Calu3 (cell line): ENCODE results near the gene ANP32E. TPM values are rescaled to one million over a fixed set of nuclear protein-coding genes. Genes with fewer than 3 reads are reported as not detected.

Experiments used
- BruUV-seq: library from RNA; stranded (reverse); fragments of 400-500 nt; replicated peaks from 2 replicates; lab custom pipeline; 2021; lab: Mats Ljungman, UMichigan
- CTCF ChIA-PET: fragments of 300-600 bp; sonication (Branson Sonifier 250); formaldehyde crosslinking; loops from one replicate; lab custom pipeline; 2022; ENCODE audit warnings: antibody characterized with exemption; lab: Charles Lee
- DNase-seq: peaks from one replicate; pipeline ENCODE4 v3.0.0; 2022
- H3K27ac Mint-ChIP-seq: one replicate; pipeline ENCODE4 v1.8.0; 2022; ENCODE audit warnings: mixed read lengths; ENCODE audit not compliant: unreplicated experiment
- H3K27me3 Mint-ChIP-seq: one replicate; pipeline ENCODE4 v1.8.0; 2022; ENCODE audit warnings: mixed read lengths; ENCODE audit not compliant: unreplicated experiment
- H3K36me3 Mint-ChIP-seq: one replicate; pipeline ENCODE4 v1.8.0; 2022; ENCODE audit warnings: mild to moderate bottlenecking, moderate library complexity, mixed read lengths; ENCODE audit not compliant: insufficient read depth, unreplicated experiment
- H3K4me1 Mint-ChIP-seq: one replicate; pipeline ENCODE4 v1.8.0; 2022; ENCODE audit warnings: mild to moderate bottlenecking, low read depth, mixed read lengths; ENCODE audit not compliant: unreplicated experiment
- H3K4me3 Mint-ChIP-seq: one replicate; pipeline ENCODE4 v1.8.0; 2022; ENCODE audit warnings: mild to moderate bottlenecking, low read depth, moderate library complexity, mixed read lengths; ENCODE audit not compliant: unreplicated experiment
- H3K9me3 Mint-ChIP-seq: one replicate; pipeline ENCODE4 v1.8.0; 2022; ENCODE audit warnings: low read depth, mixed read lengths; ENCODE audit not compliant: unreplicated experiment
- intact Hi-C: fragments of 100-400 bp; cut with micrococcal nuclease; formaldehyde crosslinking; loops from one replicate; pipeline ENCODE4 v1.10.0; 2022; ENCODE audit not compliant: unreplicated experiment
- total RNA-seq: library from RNA; stranded (reverse); gene quantifications from 2 replicates; pipeline ENCODE4 v1.2.3, GENCODE V29; 2022
- TF ChIP-seq, protein P1 (sequence below): fragments of 200-600 bp; IDR thresholded peaks from one replicate; pipeline ENCODE4 v1.8.0; 2022; ENCODE audit warnings: antibody characterized with exemption; ENCODE audit not compliant: unreplicated experiment

The ANP32E gene
- total RNA-seq, 1 experiment from 2014 or later, result 129 TPM

DNA sequence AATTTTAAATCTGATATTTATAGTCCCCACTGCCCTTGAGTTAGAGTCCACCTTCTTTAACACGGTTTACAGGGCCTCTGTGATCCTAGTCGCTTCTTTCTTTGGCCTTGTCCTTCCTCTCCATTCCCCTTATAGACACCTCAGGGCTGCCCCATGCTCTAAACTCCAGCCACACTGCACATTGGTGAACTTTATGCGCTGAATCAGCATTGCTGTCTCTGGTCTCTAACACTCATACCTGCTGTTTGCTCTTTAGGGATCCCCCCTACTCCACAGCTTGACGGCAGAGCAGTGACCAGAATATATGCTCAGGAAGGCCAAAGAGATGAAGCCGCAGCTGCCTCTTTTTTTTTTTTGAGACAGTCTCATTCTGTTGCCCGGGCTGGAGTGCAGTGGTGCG is 56.0 kb downstream of the ANP32E start:
- CTCF ChIA-PET, result no interaction called here
- no TSS peak for BruUV-seq
- Mint-ChIP-seq H3K9me3 (no peaks in the 10 kb centered on the region), H3K27me3 (no peaks in the 10 kb centered on the region), H3K4me3 (no peak overlapping the region), H3K36me3 (no peaks in the 10 kb centered on the region), H3K27ac (no peak overlapping the region), H3K4me1 (no peaks in the 10 kb centered on the region)
- TF ChIP-seq, protein P1, sequence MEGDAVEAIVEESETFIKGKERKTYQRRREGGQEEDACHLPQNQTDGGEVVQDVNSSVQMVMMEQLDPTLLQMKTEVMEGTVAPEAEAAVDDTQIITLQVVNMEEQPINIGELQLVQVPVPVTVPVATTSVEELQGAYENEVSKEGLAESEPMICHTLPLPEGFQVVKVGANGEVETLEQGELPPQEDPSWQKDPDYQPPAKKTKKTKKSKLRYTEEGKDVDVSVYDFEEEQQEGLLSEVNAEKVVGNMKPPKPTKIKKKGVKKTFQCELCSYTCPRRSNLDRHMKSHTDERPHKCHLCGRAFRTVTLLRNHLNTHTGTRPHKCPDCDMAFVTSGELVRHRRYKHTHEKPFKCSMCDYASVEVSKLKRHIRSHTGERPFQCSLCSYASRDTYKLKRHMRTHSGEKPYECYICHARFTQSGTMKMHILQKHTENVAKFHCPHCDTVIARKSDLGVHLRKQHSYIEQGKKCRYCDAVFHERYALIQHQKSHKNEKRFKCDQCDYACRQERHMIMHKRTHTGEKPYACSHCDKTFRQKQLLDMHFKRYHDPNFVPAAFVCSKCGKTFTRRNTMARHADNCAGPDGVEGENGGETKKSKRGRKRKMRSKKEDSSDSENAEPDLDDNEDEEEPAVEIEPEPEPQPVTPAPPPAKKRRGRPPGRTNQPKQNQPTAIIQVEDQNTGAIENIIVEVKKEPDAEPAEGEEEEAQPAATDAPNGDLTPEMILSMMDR, result no peak
- DNase-seq, result no peak
- intact Hi-C loops, result loop anchor here (10.0 kb wide), 1 partner anchor 285 kb away; the partner anchor contains the start of gene BOLA1

DNA sequence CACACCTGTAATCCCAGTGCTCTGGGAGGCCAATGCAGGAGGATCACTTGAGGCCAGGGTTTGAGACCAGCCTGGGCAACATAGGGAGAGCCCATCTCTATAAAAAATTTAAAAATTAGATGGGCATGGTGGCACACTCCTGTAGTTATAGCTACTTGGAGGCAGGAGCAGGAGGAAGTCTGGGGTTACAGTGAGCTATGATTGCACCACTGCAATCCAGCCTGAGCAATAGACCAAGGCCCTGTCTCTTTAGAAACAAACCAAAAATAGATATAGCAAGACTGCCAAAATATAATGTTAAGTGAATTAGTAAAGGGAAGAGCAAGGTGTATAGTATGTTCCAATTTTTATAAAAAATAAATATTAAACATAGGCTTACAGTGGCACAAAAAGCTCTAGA is 57.4 kb downstream of the ANP32E start:
- CTCF ChIA-PET, result interaction anchor here (1.0 kb wide), 1 partner anchor 9 kb away, joined by 4 read pairs; no protein-coding TSS in a partner anchor
- no peaks in the 10 kb centered on the region for H3K36me3 Mint-ChIP-seq
- H3K4me3 Mint-ChIP-seq, result no peak overlapping the region
- no peaks in the 10 kb centered on the region for H3K27me3 Mint-ChIP-seq
- no peak overlapping the region for H3K27ac Mint-ChIP-seq
- no peaks in the 10 kb centered on the region for H3K9me3 Mint-ChIP-seq
- no peak for DNase-seq
- TF ChIP-seq, protein P1, result no peak
- no TSS peak for BruUV-seq
- intact Hi-C loops, result no loop called here
- H3K4me1 Mint-ChIP-seq, result peaks cover under 1% of the 10 kb centered on the region

DNA sequence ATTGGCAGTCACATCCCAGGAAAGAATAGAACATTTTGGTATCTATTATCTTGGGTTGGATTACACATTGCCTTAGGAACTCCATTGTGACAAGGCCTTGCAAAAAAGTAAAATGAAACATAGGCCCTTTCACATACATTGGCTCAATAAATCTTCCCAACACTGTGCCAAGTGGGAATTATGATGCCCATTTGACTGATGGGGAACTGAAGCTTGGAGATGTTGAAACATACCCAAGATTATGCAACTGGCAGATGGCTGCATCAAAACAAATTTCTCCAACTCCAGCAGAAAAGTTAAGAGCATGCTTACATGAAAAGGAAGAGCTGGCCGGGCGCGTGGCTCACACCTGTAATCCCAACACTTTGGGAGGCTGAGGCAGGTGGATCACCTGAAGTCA is 59.3 kb downstream of the ANP32E start:
- Mint-ChIP-seq H3K4me1 (peaks cover 8% of the 10 kb centered on the region), H3K4me3 (no peak overlapping the region), H3K9me3 (no peaks in the 10 kb centered on the region), H3K27me3 (no peaks in the 10 kb centered on the region), H3K27ac (no peak overlapping the region), H3K36me3 (no peaks in the 10 kb centered on the region)
- intact Hi-C loops, result no loop called here
- CTCF ChIA-PET, result interaction anchor here (0.6 kb wide), 2 partner anchors 23 to 1150 kb away, joined by 3 read pairs; no protein-coding TSS in a partner anchor
- BruUV-seq, result no TSS peak
- no peak for DNase-seq
- TF ChIP-seq, protein P1, result no peak

DNA sequence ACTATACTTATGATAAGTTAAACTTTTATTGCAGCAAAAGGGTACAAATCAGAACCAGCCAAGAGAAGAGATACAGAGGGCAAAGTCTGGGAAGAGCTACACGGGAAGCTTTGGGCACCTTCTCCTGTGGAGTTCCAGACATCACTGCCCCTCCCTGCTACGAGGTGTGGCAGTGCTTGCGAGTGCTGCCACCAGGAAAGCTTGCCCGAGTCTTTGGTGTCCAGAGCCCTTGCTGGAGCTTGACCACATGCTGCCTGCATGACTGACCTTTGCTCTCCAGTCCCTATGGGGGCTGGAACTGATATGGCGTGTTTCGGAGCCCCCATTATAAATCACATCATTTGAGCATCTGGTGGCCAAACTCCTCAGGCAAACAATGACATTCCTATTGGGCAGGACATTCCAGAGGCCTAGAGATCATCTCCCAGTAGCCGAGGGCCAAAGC is 62.7 kb downstream of the ANP32E start:
- DNase-seq, result no peak
- TF ChIP-seq, protein P1, result no peak
- CTCF ChIA-PET, result interaction anchor here (0.5 to 1.2 kb wide), 3 partner anchors 14 to 104 kb away, joined by 3 to 9 read pairs (median 4); no protein-coding TSS in a partner anchor
- H3K9me3 Mint-ChIP-seq, result no peaks in the 10 kb centered on the region
- H3K4me1 Mint-ChIP-seq, result peaks cover 8% of the 10 kb centered on the region
- no TSS peak for BruUV-seq
- H3K27me3 Mint-ChIP-seq, result peaks cover 9% of the 10 kb centered on the region
- H3K36me3 Mint-ChIP-seq, result no peaks in the 10 kb centered on the region
- H3K4me3 Mint-ChIP-seq, result no peak overlapping the region
- no peak overlapping the region for H3K27ac Mint-ChIP-seq
- intact Hi-C loops, result no loop called here
